ENCODE data around the gene BTNL3.

DNA sequence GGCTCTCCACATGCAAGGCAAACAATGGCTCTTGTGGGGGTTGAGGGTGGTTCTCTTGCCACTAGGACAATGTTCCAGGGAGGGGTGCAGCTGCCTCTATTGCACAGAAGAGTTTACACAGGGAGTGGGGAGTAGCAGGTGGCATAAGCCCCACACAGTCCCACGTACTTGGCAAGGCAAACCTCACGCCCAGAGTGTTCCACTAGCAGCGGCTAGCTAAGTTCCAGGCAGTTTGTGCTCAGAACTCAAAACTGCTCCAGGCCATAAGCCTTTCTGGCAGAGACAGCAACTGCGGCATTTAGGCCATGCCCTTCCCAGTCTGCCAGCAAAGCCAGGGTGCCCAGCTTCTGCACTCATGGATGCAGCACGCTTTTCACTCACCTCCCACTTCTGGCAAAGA, 29.0 kb upstream of the BTNL3 start:
- TF ChIP-seq CTCF (IDR thresholded peaks at IDR 0.05 in 2 of 3, conservative IDR thresholded peaks at IDR 0.05 in 1 of 3; ENCODE audit: control insufficient read depth in 2 of 3, extremely low read depth in 1 of 3, insufficient read depth in 1 of 3, low read depth in 3 of 3, low read length in 3 of 3) (no peak), YBX1 (IDR thresholded peaks at IDR 0.05) (no peak), POLR2AphosphoS2 (IDR thresholded peaks at IDR 0.05; ENCODE audit: low read depth, low read length) (no peak), POLR2A (IDR thresholded peaks at IDR 0.05; ENCODE audit: low read depth, low read length) (no peak), ZNF207 (IDR thresholded peaks at IDR 0.05; ENCODE audit: borderline replicate concordance) (no peak)
